Measurements from ENCODE around the gene ORM1.
A peak's percentile ranks its signal among the peaks of the same experiment; 100 is the strongest.

Gene ORM1

DNA sequence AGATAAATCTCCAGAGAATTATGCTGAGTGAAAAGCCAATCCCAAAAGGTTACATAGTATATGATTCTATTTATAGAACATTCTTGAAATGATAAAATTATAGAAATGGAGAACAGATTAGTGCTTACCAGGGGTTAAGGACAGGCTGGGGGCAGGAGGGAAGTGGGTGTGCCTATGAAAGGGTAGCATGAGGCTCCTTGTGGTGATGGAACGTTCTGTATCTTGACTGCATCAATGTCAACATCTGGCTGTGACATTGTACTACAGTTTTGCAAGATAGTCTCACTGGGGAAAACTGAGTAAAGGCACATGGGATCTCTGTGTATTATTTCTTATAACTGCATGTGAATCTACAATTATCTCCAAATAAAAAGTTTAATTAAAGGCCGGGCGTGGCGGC, 29.0 kb downstream of the ORM1 start:
- Histone ChIP-seq H3K9ac (ENCODE audit: low read depth, low read length) (no peak overlapping the region), H3K4me2 (ENCODE audit: low read length) (no peak overlapping the region), H3K4me1 (ENCODE audit: control insufficient read depth, insufficient read depth, low read length) (peaks cover 25% of the 10 kb centered on the region), H3K36me3 (ENCODE audit: insufficient read depth, low read length) (peaks cover 21% of the 10 kb centered on the region), H3K27me3 (ENCODE audit: control insufficient read depth, insufficient read depth, low read length) (no peaks in the 10 kb centered on the region), H3K4me3 (ENCODE audit: low read length) (no peak overlapping the region), H3K9me3 (replicated peaks; ENCODE audit: low read length) (no peaks in the 10 kb centered on the region)

DNA sequence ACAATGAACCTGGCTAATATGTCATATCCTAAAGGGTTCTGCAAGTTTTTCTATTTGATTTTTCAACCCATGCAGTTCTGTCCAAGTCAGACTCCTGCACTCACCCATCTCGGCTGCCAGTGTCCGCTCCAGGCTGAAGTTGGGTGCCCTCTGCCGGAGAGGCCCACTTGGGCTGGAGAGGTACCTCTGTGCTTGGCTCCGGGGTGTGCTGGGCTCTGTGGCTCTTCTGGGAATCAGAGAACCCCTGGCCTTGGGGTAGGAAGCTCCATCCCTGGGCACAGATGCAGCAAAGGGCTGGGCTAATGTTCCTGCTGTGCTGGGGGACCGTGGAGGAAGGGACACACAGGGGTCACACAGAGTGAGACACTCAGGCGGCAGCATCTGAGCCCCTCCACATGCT, 32.9 kb downstream of the ORM1 start:
- Histone ChIP-seq H3K4me3 (ENCODE audit: low read length) (no peak overlapping the region), H3K9me3 (replicated peaks; ENCODE audit: low read length) (no peaks in the 10 kb centered on the region), H3K27me3 (ENCODE audit: control insufficient read depth, insufficient read depth, low read length) (no peaks in the 10 kb centered on the region), H3K36me3 (ENCODE audit: insufficient read depth, low read length) (peaks cover 35% of the 10 kb centered on the region), H3K4me1 (ENCODE audit: control insufficient read depth, insufficient read depth, low read length) (peaks cover 9% of the 10 kb centered on the region), H3K4me2 (ENCODE audit: low read length) (no peak overlapping the region), H3K9ac (ENCODE audit: low read depth, low read length) (no peak overlapping the region)

DNA sequence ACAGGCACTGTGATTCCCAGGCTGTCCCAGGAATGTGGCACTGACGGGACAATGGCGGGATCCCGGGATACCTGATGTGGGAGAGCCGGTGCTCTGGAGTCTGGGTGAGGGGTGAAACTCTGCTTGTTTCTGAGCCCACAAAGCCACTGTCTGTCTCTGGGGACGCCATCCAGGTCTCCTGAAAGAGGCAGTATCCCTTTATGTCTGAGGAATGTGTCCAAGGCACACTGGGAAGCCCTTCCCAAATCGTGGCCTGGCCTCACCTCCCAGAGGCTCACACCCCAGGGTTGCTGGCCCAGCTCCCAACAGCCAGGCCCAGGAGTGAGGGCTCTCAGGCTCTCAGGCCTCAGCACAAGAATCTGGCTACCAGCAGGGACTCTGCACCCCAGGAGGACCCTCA, 33.9 kb downstream of the ORM1 start:
- Histone ChIP-seq H3K9me3 (replicated peaks; ENCODE audit: low read length) (no peaks in the 10 kb centered on the region), H3K36me3 (ENCODE audit: insufficient read depth, low read length) (peaks cover 45% of the 10 kb centered on the region), H3K4me3 (ENCODE audit: low read length) (no peak overlapping the region), H3K4me2 (ENCODE audit: low read length) (no peak overlapping the region), H3K27me3 (ENCODE audit: control insufficient read depth, insufficient read depth, low read length) (no peaks in the 10 kb centered on the region), H3K9ac (ENCODE audit: low read depth, low read length) (no peak overlapping the region), H3K4me1 (ENCODE audit: control insufficient read depth, insufficient read depth, low read length) (peaks cover 9% of the 10 kb centered on the region)

DNA sequence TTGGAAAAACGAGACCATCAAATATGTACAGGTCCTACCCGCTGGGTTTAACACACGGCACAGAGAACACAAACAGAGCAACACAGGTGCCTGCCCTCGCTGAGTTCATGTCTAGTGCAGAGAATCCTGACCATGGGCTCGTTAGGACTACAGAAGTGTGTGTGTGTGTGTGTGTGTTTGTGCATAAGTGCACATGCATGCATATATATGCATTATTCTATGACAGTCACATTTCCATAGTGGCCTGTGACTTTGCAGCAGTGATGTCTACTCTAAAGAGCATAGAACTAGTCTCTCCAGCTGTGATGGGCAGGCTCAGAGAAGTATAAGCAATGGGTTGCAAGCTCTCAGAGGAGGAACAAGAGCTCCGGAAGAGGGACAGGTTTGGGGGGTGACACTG, 34.5 kb downstream of the ORM1 start:
- Histone ChIP-seq H3K4me3 (ENCODE audit: low read length) (no peak overlapping the region), H3K4me1 (ENCODE audit: control insufficient read depth, insufficient read depth, low read length) (peaks cover 9% of the 10 kb centered on the region), H3K4me2 (ENCODE audit: low read length) (no peak overlapping the region), H3K27me3 (ENCODE audit: control insufficient read depth, insufficient read depth, low read length) (no peaks in the 10 kb centered on the region), H3K36me3 (ENCODE audit: insufficient read depth, low read length) (peaks cover 49% of the 10 kb centered on the region), H3K9me3 (replicated peaks; ENCODE audit: low read length) (no peaks in the 10 kb centered on the region), H3K9ac (ENCODE audit: low read depth, low read length) (no peak overlapping the region)

DNA sequence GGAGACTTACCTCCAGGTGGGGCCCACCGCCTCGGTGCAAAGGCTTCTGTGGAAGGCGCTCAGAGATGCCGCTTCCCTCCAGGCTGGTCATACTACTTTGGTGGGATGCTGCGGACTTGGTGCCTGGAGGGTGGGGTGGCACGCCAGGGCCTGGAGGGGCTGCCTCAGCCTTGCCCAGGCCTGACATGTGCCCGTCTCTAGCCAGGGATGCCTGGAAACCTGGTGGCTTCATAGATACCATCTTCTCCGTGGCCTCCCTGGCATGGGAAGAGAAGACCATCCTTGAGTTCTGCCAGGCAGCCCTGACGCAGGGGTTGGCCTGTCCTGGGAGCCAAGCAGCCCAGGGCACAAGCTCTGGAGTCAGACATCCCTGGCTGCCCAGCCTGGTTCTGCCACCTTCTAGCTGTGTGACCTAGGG, 35.0 kb downstream of the ORM1 start:
- Histone ChIP-seq H3K4me2 (ENCODE audit: low read length) (no peak overlapping the region), H3K9me3 (replicated peaks; ENCODE audit: low read length) (no peaks in the 10 kb centered on the region), H3K4me1 (ENCODE audit: control insufficient read depth, insufficient read depth, low read length) (peaks cover 10% of the 10 kb centered on the region), H3K27me3 (ENCODE audit: control insufficient read depth, insufficient read depth, low read length) (no peaks in the 10 kb centered on the region), H3K4me3 (ENCODE audit: low read length) (no peak overlapping the region), H3K36me3 (ENCODE audit: insufficient read depth, low read length) (peaks cover 52% of the 10 kb centered on the region), H3K9ac (ENCODE audit: low read depth, low read length) (no peak overlapping the region)

DNA sequence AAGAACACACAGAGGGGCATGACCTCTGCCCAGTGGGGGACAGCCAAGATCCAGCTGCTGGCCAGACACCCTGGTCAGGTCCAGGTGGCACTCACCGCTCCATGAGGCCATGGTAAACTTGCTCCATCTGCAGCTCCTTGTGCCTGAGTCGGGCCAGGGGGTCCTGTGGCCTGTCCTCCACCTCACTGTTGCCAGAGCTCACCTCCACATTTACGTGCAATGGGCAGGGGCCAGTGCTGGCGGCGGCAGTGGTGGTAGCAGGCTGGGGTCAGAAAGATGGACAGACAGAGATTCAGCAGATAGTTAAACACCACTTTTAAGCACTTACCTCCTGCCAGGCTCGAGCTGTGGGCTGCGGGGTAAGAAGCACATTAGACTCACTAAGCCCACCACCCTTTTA, 36.9 kb downstream of the ORM1 start:
- H3K36me3 ChIP-seq (ENCODE audit: insufficient read depth, low read length): peaks cover 58% of the 10 kb centered on the region
- no peak overlapping the region for H3K9ac ChIP-seq (ENCODE audit: low read depth, low read length)
- H3K4me2 ChIP-seq (ENCODE audit: low read length): no peak overlapping the region
- peaks cover 18% of the 10 kb centered on the region for H3K4me1 ChIP-seq (ENCODE audit: control insufficient read depth, insufficient read depth, low read length)
- H3K4me3 ChIP-seq (ENCODE audit: low read length): no peak overlapping the region
- no peaks in the 10 kb centered on the region for H3K9me3 ChIP-seq (replicated peaks; ENCODE audit: low read length)
- no peaks in the 10 kb centered on the region for H3K27me3 ChIP-seq (ENCODE audit: control insufficient read depth, insufficient read depth, low read length)

DNA sequence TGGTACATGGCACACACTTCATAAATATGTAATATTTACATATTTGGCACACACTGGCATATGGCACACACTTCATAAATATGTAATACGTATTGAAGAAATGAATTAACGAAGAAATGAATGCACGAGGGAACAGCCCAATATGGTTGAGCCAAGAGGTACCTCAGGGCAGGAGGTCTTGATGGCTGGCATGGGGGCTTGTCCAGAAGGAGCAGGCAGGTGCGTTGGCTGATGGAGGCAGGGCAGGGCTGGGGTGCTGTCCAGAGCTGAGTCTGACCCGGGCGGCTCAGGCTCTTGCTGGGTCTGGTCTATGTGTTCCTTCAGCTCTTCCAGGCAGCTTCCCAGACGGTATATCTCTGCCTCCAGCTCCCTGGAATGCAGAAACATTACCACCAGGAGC, 38.6 kb downstream of the ORM1 start:
- H3K9ac ChIP-seq (ENCODE audit: low read depth, low read length): no peak overlapping the region
- peaks cover 56% of the 10 kb centered on the region for H3K36me3 ChIP-seq (ENCODE audit: insufficient read depth, low read length)
- no peaks in the 10 kb centered on the region for H3K9me3 ChIP-seq (replicated peaks; ENCODE audit: low read length)
- H3K27me3 ChIP-seq (ENCODE audit: control insufficient read depth, insufficient read depth, low read length): no peaks in the 10 kb centered on the region
- no peak overlapping the region for H3K4me3 ChIP-seq (ENCODE audit: low read length)
- no peak overlapping the region for H3K4me2 ChIP-seq (ENCODE audit: low read length)
- peaks cover 31% of the 10 kb centered on the region for H3K4me1 ChIP-seq (ENCODE audit: control insufficient read depth, insufficient read depth, low read length)

DNA sequence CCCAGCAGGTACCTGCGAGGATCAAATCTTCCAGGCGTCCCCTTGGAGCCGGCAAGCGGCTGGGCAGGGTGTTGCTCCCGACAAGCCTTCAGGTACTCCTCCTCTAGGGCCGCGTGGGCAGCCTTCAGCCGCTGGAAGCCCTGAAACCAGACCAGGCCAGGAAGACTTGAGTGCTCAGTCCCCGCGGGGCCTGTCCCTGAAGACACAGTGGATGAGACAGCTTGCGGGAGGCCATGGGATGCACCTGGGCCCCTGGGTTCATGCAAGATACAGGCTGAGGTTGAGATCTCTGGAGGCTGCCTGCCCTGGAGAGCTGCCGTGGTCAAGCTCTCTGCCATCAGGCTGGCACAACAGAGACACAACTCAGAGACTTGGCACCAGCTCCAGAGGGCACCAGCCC, 39.5 kb downstream of the ORM1 start:
- no peaks in the 10 kb centered on the region for H3K27me3 ChIP-seq (ENCODE audit: control insufficient read depth, insufficient read depth, low read length)
- no peak overlapping the region for H3K4me3 ChIP-seq (ENCODE audit: low read length)
- no peaks in the 10 kb centered on the region for H3K9me3 ChIP-seq (replicated peaks; ENCODE audit: low read length)
- peaks cover 39% of the 10 kb centered on the region for H3K4me1 ChIP-seq (ENCODE audit: control insufficient read depth, insufficient read depth, low read length)
- H3K9ac ChIP-seq (ENCODE audit: low read depth, low read length): no peak overlapping the region
- peaks cover 49% of the 10 kb centered on the region for H3K36me3 ChIP-seq (ENCODE audit: insufficient read depth, low read length)
- no peak overlapping the region for H3K4me2 ChIP-seq (ENCODE audit: low read length)

DNA sequence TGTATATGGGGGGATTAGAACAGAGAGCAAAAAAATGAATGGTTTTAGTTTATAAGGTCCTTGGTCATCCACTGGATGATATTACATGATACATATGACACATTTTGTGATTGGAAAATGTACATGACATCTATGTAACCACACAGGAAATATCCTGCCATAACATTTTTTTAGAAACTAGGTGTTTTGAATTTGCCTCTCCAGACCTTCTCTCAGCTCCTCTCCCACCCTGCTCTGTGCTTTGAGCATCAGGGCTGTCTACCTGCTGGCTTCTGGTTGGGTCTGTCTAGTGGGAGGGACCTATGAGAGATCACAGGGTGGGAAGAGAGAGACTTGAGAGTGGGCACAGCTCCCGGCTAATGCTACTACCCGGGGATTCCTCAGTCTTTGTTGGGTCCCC, 40.5 kb downstream of the ORM1 start:
- Histone ChIP-seq H3K9ac (ENCODE audit: low read depth, low read length) (peak overlapping the region; percentile 17), H3K9me3 (replicated peaks; ENCODE audit: low read length) (no peaks in the 10 kb centered on the region), H3K4me1 (ENCODE audit: control insufficient read depth, insufficient read depth, low read length) (peaks cover 39% of the 10 kb centered on the region), H3K27me3 (ENCODE audit: control insufficient read depth, insufficient read depth, low read length) (no peaks in the 10 kb centered on the region), H3K36me3 (ENCODE audit: insufficient read depth, low read length) (peaks cover 48% of the 10 kb centered on the region), H3K4me2 (ENCODE audit: low read length) (peak overlapping the region; percentile 27), H3K4me3 (ENCODE audit: low read length) (no peak overlapping the region)

DNA sequence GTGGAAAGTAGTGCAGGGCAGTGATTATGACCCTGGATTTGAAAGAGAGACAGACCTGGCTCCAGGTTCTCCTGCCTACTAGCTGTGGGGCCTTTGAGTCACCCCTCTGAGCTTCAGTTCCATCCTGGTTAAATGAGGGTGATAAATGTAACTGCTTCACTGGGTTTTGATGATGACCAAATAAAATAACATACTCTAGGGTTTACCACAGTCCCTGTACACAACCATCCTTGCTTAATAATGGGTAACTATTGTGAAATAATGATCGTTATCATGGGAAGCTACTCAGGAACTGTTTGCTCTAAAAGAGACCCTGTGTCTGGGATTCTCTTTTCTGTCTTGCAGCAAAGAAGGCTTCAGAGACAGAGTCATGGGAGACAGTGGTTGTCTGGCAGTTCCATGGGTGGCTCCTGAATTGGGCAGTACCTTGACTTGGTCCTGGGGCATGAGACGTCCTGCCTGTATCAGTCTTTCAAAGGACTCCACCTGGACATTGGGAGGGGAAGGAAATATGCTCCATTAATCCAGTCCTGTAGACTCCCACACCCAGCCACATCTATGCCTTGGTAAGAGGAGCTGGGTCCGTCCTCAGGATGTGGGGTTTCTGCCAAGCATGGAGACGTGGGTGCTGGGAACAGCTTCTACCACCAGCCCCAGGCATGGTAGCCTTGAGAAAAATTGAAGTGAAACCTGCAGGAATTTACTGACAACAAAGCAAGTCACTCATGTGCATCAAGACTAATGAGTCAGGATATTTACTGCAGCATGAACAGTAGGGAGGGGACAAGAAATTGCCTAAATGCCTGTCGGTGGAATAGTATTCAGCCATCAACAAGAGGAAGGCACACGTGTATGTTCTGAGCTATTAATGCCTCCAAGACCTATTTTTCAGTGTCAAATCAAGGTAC, 41.5 kb downstream of the ORM1 start:
- peak overlapping the region; percentile 51 for H3K9ac ChIP-seq (ENCODE audit: low read depth, low read length)
- H3K36me3 ChIP-seq (ENCODE audit: insufficient read depth, low read length): peaks cover 46% of the 10 kb centered on the region
- no peaks in the 10 kb centered on the region for H3K27me3 ChIP-seq (ENCODE audit: control insufficient read depth, insufficient read depth, low read length)
- H3K4me3 ChIP-seq (ENCODE audit: low read length): peak overlapping the region; percentile 12
- H3K4me1 ChIP-seq (ENCODE audit: control insufficient read depth, insufficient read depth, low read length): peaks cover 39% of the 10 kb centered on the region
- H3K9me3 ChIP-seq (replicated peaks; ENCODE audit: low read length): no peaks in the 10 kb centered on the region
- peak overlapping the region; percentile 69 for H3K4me2 ChIP-seq (ENCODE audit: low read length)

DNA sequence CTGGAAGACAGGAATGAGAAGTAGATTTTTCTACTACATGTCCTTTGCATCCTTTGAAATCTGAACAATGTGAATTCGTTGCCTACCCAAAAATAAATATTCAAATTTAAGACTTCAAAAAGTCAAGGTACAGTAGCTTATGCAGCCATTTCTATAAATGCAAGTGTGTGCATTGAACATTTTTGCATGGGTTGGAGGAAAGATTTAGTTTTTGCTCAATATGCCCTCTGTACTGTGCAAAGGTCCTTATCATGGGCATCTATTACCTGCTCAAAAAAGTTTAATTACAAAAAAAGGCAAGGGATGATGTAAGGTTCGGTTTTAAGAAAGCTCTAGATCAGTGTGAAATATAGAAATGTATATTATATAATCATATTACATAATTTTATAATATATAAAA, 42.3 kb downstream of the ORM1 start:
- Histone ChIP-seq H3K36me3 (ENCODE audit: insufficient read depth, low read length) (peaks cover 38% of the 10 kb centered on the region), H3K4me3 (ENCODE audit: low read length) (no peak overlapping the region), H3K4me2 (ENCODE audit: low read length) (no peak overlapping the region), H3K9ac (ENCODE audit: low read depth, low read length) (no peak overlapping the region), H3K4me1 (ENCODE audit: control insufficient read depth, insufficient read depth, low read length) (peaks cover 39% of the 10 kb centered on the region), H3K9me3 (replicated peaks; ENCODE audit: low read length) (no peaks in the 10 kb centered on the region), H3K27me3 (ENCODE audit: control insufficient read depth, insufficient read depth, low read length) (no peaks in the 10 kb centered on the region)
